Dendritic cell treated with granulocyte-macrophage colony-stimulating factor and Interleukin-4, amounts not matched to agents 40 ng/mL and 50 ng/mL, for 4 days (primary cell): ENCODE results near the gene APOA5.
"Not testable (repeated sequence)": the region's sequence is repeated elsewhere in the genome, so short reads cannot be mapped to it uniquely, and the experiment has no call there.

Experiments used
- H3K27ac Mint-ChIP-seq: one replicate; pipeline ENCODE4 v1.8.0; 2022; ENCODE audit warnings: mild to moderate bottlenecking, mixed read lengths
- H3K27me3 Mint-ChIP-seq: one replicate; pipeline ENCODE4 v1.8.0; 2022; ENCODE audit warnings: mild to moderate bottlenecking, mixed read lengths
- H3K36me3 Mint-ChIP-seq: one replicate; pipeline ENCODE4 v1.8.0; 2022; ENCODE audit warnings: low read depth, mixed read lengths
- H3K4me1 Mint-ChIP-seq: one replicate; pipeline ENCODE4 v1.8.0; 2022; ENCODE audit warnings: low read depth, mixed read lengths
- H3K4me3 Mint-ChIP-seq: one replicate; pipeline ENCODE4 v1.8.0; 2022; ENCODE audit warnings: mild to moderate bottlenecking, moderate library complexity, mixed read lengths
- H3K9me3 Mint-ChIP-seq: one replicate; pipeline ENCODE4 v1.8.0; 2022; ENCODE audit warnings: mixed read lengths
- intact Hi-C: fragments of 100-400 bp; cut with micrococcal nuclease; formaldehyde crosslinking; loops from one replicate; pipeline ENCODE4 v1.15.0; 2022

APOA5 gene

GRCh38 chr11:116821050-116821918, 29.6 kb upstream of the APOA5 start:
- Mint-ChIP-seq H3K4me3 (no peak overlapping the region), H3K4me1 (no peaks in the 10 kb centered on the region), H3K36me3 (no peaks in the 10 kb centered on the region), H3K9me3 (no peaks in the 10 kb centered on the region), H3K27ac (no peak overlapping the region), H3K27me3 (no peaks in the 10 kb centered on the region)
- intact Hi-C loops = no loop called here

- Mint-ChIP-seq H3K9me3 (no peaks in the 10 kb centered on the region), H3K4me3 (no peak overlapping the region), H3K36me3 (no peaks in the 10 kb centered on the region), H3K27me3 (no peaks in the 10 kb centered on the region), H3K27ac (no peak overlapping the region), H3K4me1 (peaks cover 6% of the 10 kb centered on the region)
- intact Hi-C loops = no loop called here
Observed at GRCh38 chr11:116819049-116819448, 27.4 kb upstream of the APOA5 start.

- Mint-ChIP-seq H3K4me1 (peaks cover 6% of the 10 kb centered on the region), H3K27ac (no peak overlapping the region), H3K4me3 (no peak overlapping the region)
Observed at GRCh38 chr11:116814502-116814901, 22.8 kb upstream of the APOA5 start.

GRCh38 chr11:116813781-116814471, 22.2 kb upstream of the APOA5 start:
- no peaks in the 10 kb centered on the region for H3K9me3 Mint-ChIP-seq
- peaks cover 6% of the 10 kb centered on the region for H3K4me1 Mint-ChIP-seq
- no peak overlapping the region for H3K4me3 Mint-ChIP-seq
- no peaks in the 10 kb centered on the region for H3K36me3 Mint-ChIP-seq
- H3K27ac Mint-ChIP-seq = no peak overlapping the region
- intact Hi-C loops = no loop called here
- no peaks in the 10 kb centered on the region for H3K27me3 Mint-ChIP-seq

More at GRCh38 chr11:116814502-116814901, 22.8 kb upstream of the APOA5 start:
- Mint-ChIP-seq H3K27me3 (no peaks in the 10 kb centered on the region), H3K36me3 (no peaks in the 10 kb centered on the region), H3K9me3 (no peaks in the 10 kb centered on the region)
- intact Hi-C loops = no loop called here

GRCh38 chr11:116813170-116813569, 21.5 kb upstream of the APOA5 start:
- H3K27me3 Mint-ChIP-seq = no peaks in the 10 kb centered on the region
- H3K27ac Mint-ChIP-seq = no peak overlapping the region
- no peak overlapping the region for H3K4me3 Mint-ChIP-seq
- peaks cover 6% of the 10 kb centered on the region for H3K4me1 Mint-ChIP-seq
- intact Hi-C loops = no loop called here
- H3K9me3 Mint-ChIP-seq = no peaks in the 10 kb centered on the region
- H3K36me3 Mint-ChIP-seq = no peaks in the 10 kb centered on the region

GRCh38 chr11:116812109-116812508, 20.4 kb upstream of the APOA5 start:
- Mint-ChIP-seq H3K4me3 (no peak overlapping the region), H3K27me3 (no peaks in the 10 kb centered on the region), H3K36me3 (no peaks in the 10 kb centered on the region), H3K9me3 (no peaks in the 10 kb centered on the region), H3K4me1 (peaks cover 6% of the 10 kb centered on the region), H3K27ac (no peak overlapping the region)
- intact Hi-C loops = no loop called here

GRCh38 chr11:116811194-116811593, 19.5 kb upstream of the APOA5 start:
- peaks cover 6% of the 10 kb centered on the region for H3K4me1 Mint-ChIP-seq
- no peaks in the 10 kb centered on the region for H3K9me3 Mint-ChIP-seq
- no peak overlapping the region for H3K27ac Mint-ChIP-seq
- no peaks in the 10 kb centered on the region for H3K27me3 Mint-ChIP-seq
- no peak overlapping the region for H3K4me3 Mint-ChIP-seq
- intact Hi-C loops = no loop called here
- no peaks in the 10 kb centered on the region for H3K36me3 Mint-ChIP-seq

- H3K27me3 Mint-ChIP-seq = no peaks in the 10 kb centered on the region
- no peak overlapping the region for H3K4me3 Mint-ChIP-seq
- intact Hi-C loops = no loop called here
- H3K36me3 Mint-ChIP-seq = no peaks in the 10 kb centered on the region
- H3K4me1 Mint-ChIP-seq = no peaks in the 10 kb centered on the region
- no peak overlapping the region for H3K27ac Mint-ChIP-seq
- H3K9me3 Mint-ChIP-seq = no peaks in the 10 kb centered on the region
Observed at GRCh38 chr11:116808262-116809175, 16.8 kb upstream of the APOA5 start.

- H3K27ac Mint-ChIP-seq = no peak overlapping the region
- peaks cover 1% of the 10 kb centered on the region for H3K27me3 Mint-ChIP-seq
- no peaks in the 10 kb centered on the region for H3K4me1 Mint-ChIP-seq
- no peak overlapping the region for H3K4me3 Mint-ChIP-seq
- intact Hi-C loops = no loop called here
- no peaks in the 10 kb centered on the region for H3K9me3 Mint-ChIP-seq
- H3K36me3 Mint-ChIP-seq = no peaks in the 10 kb centered on the region
Observed at GRCh38 chr11:116807601-116808261, 16.1 kb upstream of the APOA5 start.

- Mint-ChIP-seq H3K4me1 (no peaks in the 10 kb centered on the region), H3K9me3 (no peaks in the 10 kb centered on the region), H3K27ac (no peak overlapping the region), H3K27me3 (peaks cover 7% of the 10 kb centered on the region), H3K4me3 (no peak overlapping the region), H3K36me3 (no peaks in the 10 kb centered on the region)
- intact Hi-C loops = no loop called here
Observed at GRCh38 chr11:116804001-116804400, 12.3 kb upstream of the APOA5 start.

GRCh38 chr11:116801662-116802061, 10.0 kb upstream of the APOA5 start:
- H3K4me3 Mint-ChIP-seq, H3K27ac Mint-ChIP-seq, intact Hi-C loops, H3K27me3 Mint-ChIP-seq, H3K36me3 Mint-ChIP-seq, H3K4me1 Mint-ChIP-seq, H3K9me3 Mint-ChIP-seq: not testable (repeated sequence)

GRCh38 chr11:116800610-116801009, 8.9 kb upstream of the APOA5 start:
- Mint-ChIP-seq H3K9me3 (no peaks in the 10 kb centered on the region), H3K36me3 (no peaks in the 10 kb centered on the region), H3K4me3 (no peak overlapping the region), H3K4me1 (no peaks in the 10 kb centered on the region), H3K27ac (no peak overlapping the region), H3K27me3 (peaks cover 10% of the 10 kb centered on the region)
- intact Hi-C loops = no loop called here

GRCh38 chr11:116798368-116798767, 6.7 kb upstream of the APOA5 start:
- H3K27ac Mint-ChIP-seq = no peak overlapping the region
- no peaks in the 10 kb centered on the region for H3K36me3 Mint-ChIP-seq
- no peak overlapping the region for H3K4me3 Mint-ChIP-seq
- H3K27me3 Mint-ChIP-seq = peaks cover 12% of the 10 kb centered on the region
- H3K4me1 Mint-ChIP-seq = no peaks in the 10 kb centered on the region
- no peaks in the 10 kb centered on the region for H3K9me3 Mint-ChIP-seq
- intact Hi-C loops = no loop called here
